Measurements from ENCODE around the gene NELL2.
"Not testable (repeated sequence)": the region's sequence is repeated elsewhere in the genome, so short reads cannot be mapped to it uniquely, and the experiment has no call there.

Gene NELL2

DNA sequence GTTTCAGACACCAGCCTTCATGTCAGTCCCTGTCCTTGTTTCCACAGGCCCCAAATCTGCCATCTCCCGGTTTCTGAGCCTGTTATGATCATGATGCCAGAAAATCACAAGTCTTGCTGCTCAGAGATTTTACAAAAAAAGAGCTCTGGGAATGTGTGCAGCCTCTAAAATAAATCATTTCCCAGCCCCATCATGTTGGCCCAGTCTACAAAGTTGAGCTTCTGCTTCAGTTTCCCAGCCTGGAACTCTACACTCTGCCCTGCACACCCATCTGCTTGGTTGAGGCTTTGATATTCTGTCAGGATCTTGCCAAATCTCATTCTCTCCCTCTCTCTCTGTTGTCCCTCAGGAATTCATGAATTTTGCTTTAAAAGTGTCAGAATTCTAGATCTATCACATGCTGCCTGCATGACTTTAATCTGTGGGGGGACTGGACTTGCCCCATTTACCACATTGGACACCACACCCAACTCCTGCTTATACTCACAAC lies 45.5 kb downstream of the NELL2 start:
- H3K27ac ChIP-seq = no peak overlapping the region
- TF ChIP-seq CTCF (conservative IDR thresholded peaks at IDR 0.05) = no peak

DNA sequence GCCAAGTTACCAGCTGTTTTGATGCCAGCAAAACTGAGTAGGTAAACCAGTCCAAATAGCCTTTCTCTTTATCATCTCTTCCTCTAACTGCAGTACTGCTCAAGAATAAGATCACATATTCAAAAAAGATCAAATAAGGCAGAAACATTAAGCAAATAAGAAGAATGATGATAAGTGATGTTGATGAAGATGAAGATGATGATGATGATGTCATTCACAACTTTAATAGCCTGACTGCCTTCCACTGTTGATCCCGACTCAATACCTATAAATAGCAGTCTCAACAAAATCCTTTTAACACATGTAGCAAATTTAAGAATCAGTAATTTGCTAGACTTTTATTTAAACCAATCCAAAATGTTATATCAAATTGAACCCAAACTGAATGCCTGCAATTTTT lies 47.1 kb downstream of the NELL2 start:
- no peak for TF ChIP-seq CTCF (conservative IDR thresholded peaks at IDR 0.05)
- no peak overlapping the region for H3K27ac ChIP-seq

DNA sequence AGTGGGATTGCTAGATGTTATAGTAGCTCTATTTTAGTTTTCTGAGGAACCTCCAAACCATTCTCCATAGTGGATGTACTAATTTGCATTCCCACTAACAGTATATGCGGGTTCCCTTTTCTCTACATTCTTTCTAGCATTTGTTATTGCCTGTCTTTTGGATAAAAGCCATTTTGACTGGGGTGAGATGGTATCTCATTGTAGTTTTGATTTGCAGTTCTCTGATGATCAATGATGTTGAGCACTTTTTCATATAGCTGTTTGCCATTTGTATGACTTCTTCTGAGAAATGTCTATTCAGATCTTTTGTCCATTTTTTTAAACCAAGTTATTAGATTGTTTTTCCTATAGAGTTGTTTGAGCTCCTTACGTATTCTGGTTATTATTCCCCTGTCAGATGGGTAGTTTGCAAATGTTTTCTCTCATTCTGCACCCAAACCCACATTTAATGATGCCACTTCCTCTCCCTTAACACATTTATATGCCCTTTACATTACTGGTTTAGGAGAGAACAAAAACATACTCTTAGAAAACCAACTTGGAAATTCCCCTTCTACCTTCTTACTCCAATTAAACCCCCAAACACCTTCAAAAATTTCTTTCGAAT lies 48.2 kb downstream of the NELL2 start:
- TF ChIP-seq CTCF (conservative IDR thresholded peaks at IDR 0.05) = no peak
- no peak overlapping the region for H3K27ac ChIP-seq

GRCh38 chr12:44821702-44822101 lies 54.4 kb downstream of the NELL2 start:
- not testable (repeated sequence) for H3K27ac ChIP-seq

- no peak overlapping the region for H3K27ac ChIP-seq
- no peak for TF ChIP-seq CTCF (conservative IDR thresholded peaks at IDR 0.05)
Measured at GRCh38 chr12:44819884-44820283, 56.2 kb downstream of the NELL2 start.

- H3K27ac ChIP-seq = no peak overlapping the region
- TF ChIP-seq CTCF (conservative IDR thresholded peaks at IDR 0.05) = no peak
Measured at GRCh38 chr12:44817687-44818086, 58.4 kb downstream of the NELL2 start.

GRCh38 chr12:44816446-44817017 lies 59.6 kb downstream of the NELL2 start:
- no peak overlapping the region for H3K27ac ChIP-seq
- TF ChIP-seq CTCF (conservative IDR thresholded peaks at IDR 0.05) = no peak

DNA sequence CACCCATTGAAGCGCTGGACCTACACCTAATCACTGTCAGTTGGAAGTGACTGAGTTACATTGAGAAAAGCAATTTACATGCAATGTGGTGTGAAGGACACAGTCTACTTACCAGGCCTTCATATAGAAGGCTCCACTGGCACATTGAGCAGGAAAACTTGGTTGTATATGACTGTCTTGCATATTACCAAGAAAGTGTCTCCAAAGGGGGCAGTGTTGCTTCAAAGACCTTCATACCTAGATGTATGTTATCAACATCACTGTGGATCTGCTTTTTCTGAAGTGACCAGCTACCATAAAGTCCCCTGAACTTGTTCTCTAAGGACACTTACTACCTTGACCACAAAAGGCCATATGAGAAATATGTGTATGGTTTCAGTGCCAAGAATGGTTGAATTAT lies 64.1 kb downstream of the NELL2 start:
- TF ChIP-seq CTCF (conservative IDR thresholded peaks at IDR 0.05) = no peak
- H3K27ac ChIP-seq = no peak overlapping the region

All from VCaP (cell line).